Nephron progenitor cell (in vitro differentiated cells): ENCODE data around the gene TTC39B.

ENCODE experiments used
- DNase-seq: peaks from one replicate; pipeline ENCODE4 v3.0.0; 2021
- H3K27ac Mint-ChIP-seq: 2 replicates; pipeline ENCODE4 v1.8.0; 2021; ENCODE audit warnings: mild to moderate bottlenecking, moderate library complexity, mixed read lengths
- H3K27me3 Mint-ChIP-seq: 2 replicates; pipeline ENCODE4 v1.8.0; 2021; ENCODE audit warnings: mild to moderate bottlenecking, low read depth, mixed read lengths; ENCODE audit not compliant: poor library complexity
- H3K36me3 Mint-ChIP-seq: 2 replicates; pipeline ENCODE4 v1.8.0; 2021; ENCODE audit warnings: low read depth, mixed read lengths
- H3K4me1 Mint-ChIP-seq: 2 replicates; pipeline ENCODE4 v1.8.0; 2021; ENCODE audit warnings: mixed read lengths
- H3K4me3 Mint-ChIP-seq: 2 replicates; pipeline ENCODE4 v1.8.0; 2021; ENCODE audit warnings: mild to moderate bottlenecking, moderate library complexity, mixed read lengths
- H3K9me3 Mint-ChIP-seq: 2 replicates; pipeline ENCODE4 v1.8.0; 2021; ENCODE audit warnings: mild to moderate bottlenecking, moderate library complexity, mixed read lengths
- CTCF ChIP-seq: fragments of 200-600 bp; sonication (generic); IDR thresholded peaks from 2 replicates; pipeline ENCODE4 v1.5.0; 2021; ENCODE audit warnings: antibody characterized with exemption

TTC39B gene

GRCh38 chr9:15205632-15206420, 101.2 kb downstream of the TTC39B start:
- H3K27ac Mint-ChIP-seq = peak overlapping the region; percentile 49

GRCh38 chr9:15203581-15203980, 103.4 kb downstream of the TTC39B start:
- TF ChIP-seq CTCF = no peak
- no peak overlapping the region for H3K27ac Mint-ChIP-seq
- peaks cover 5% of the 10 kb centered on the region for H3K27me3 Mint-ChIP-seq
- peaks cover 4% of the 10 kb centered on the region for H3K9me3 Mint-ChIP-seq
- H3K36me3 Mint-ChIP-seq = peaks cover 52% of the 10 kb centered on the region
- no peak overlapping the region for H3K4me3 Mint-ChIP-seq
- no peak for DNase-seq
- peaks cover 15% of the 10 kb centered on the region for H3K4me1 Mint-ChIP-seq

More at GRCh38 chr9:15205632-15206420, 101.2 kb downstream of the TTC39B start:
- Mint-ChIP-seq H3K4me3 (no peak overlapping the region), H3K4me1 (peaks cover 28% of the 10 kb centered on the region), H3K9me3 (peaks cover 4% of the 10 kb centered on the region), H3K27me3 (peaks cover 5% of the 10 kb centered on the region), H3K36me3 (peaks cover 43% of the 10 kb centered on the region)
- no peak for TF ChIP-seq CTCF
- DNase-seq = no peak

GRCh38 chr9:15200111-15200510, 106.9 kb downstream of the TTC39B start:
- H3K36me3 Mint-ChIP-seq = peaks cover 73% of the 10 kb centered on the region

GRCh38 chr9:15192856-15193255, 114.2 kb downstream of the TTC39B start:
- DNase-seq = no peak
- Mint-ChIP-seq H3K27ac (no peak overlapping the region), H3K36me3 (peaks cover 53% of the 10 kb centered on the region), H3K4me3 (no peak overlapping the region), H3K9me3 (peaks cover 26% of the 10 kb centered on the region), H3K27me3 (no peaks in the 10 kb centered on the region), H3K4me1 (peaks cover 12% of the 10 kb centered on the region)
- TF ChIP-seq CTCF = no peak

More at GRCh38 chr9:15200111-15200510, 106.9 kb downstream of the TTC39B start:
- Mint-ChIP-seq H3K4me3 (no peak overlapping the region), H3K27ac (no peak overlapping the region), H3K27me3 (no peaks in the 10 kb centered on the region), H3K4me1 (peaks cover 7% of the 10 kb centered on the region), H3K9me3 (peaks cover 20% of the 10 kb centered on the region)
- no peak for TF ChIP-seq CTCF
- no peak for DNase-seq

- H3K4me1 Mint-ChIP-seq = peaks cover 12% of the 10 kb centered on the region
Observed at GRCh38 chr9:15191378-15191777, 115.6 kb downstream of the TTC39B start.

More at GRCh38 chr9:15191378-15191777, 115.6 kb downstream of the TTC39B start:
- Mint-ChIP-seq H3K9me3 (peaks cover 19% of the 10 kb centered on the region), H3K36me3 (peaks cover 38% of the 10 kb centered on the region), H3K27me3 (no peaks in the 10 kb centered on the region), H3K27ac (no peak overlapping the region), H3K4me3 (no peak overlapping the region)
- TF ChIP-seq CTCF = no peak
- DNase-seq = no peak
